ENCODE results near the gene TCEAL7. TPM values are rescaled to one million over a fixed set of nuclear protein-coding genes. Genes with fewer than 3 reads are reported as not detected.

TCEAL7 gene
- total RNA-seq, 1 donor from 2014 or later: 3.2 TPM

DNA sequence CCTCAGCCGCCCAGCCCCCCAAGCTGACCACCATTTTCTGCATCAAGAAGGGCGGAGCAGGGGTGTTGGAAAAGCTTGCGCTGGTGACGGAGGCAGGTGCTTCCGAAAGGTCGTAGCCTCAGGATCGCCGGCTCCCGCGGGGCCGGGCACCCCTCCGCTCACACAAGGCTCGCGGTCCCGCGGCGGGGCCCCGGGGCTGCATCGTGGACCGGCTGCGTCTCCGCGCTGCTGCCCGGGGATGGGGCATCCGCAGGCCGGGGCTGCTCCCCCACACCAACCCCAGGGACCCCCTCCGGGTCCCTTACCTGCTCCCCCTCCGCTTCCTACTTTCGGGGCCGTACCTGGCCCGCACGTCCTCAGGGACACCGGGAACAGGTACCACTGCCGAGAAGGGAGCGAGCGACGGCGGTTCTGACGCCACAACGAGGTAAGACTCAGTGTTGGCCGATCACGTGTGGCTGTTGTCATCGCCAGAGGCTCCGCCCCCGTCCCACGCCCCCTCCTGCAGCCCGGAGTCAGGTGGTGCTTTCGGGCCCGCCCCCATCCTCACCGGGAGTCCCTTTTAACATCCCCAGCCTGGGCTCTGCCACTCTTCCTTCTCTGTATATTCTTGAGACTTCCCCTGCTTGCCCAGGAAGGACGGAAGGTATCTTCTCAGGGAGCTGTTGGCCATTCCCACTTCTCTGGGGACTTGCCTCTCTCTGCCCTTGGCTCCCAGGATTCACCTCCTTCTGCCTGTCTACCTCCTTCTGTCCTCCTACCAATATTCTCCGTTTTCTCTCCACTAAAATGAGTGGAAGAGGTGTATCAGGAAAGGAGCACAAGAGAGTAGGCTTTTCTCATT, 19.3 kb upstream of the TCEAL7 start, which contains the start of gene BEX2:
TSS of gene BEX2 (minus strand) at position 436 of the 844 bp plus-strand sequence. CDS start 1,014 bp downstream, outside the sequence.
- peak within 1 kb of the TSS; percentile 68 for H3K27ac ChIP-seq
- H3K36me3 ChIP-seq: no peaks in the 10 kb centered on the region
- TF ChIP-seq, protein P1, sequence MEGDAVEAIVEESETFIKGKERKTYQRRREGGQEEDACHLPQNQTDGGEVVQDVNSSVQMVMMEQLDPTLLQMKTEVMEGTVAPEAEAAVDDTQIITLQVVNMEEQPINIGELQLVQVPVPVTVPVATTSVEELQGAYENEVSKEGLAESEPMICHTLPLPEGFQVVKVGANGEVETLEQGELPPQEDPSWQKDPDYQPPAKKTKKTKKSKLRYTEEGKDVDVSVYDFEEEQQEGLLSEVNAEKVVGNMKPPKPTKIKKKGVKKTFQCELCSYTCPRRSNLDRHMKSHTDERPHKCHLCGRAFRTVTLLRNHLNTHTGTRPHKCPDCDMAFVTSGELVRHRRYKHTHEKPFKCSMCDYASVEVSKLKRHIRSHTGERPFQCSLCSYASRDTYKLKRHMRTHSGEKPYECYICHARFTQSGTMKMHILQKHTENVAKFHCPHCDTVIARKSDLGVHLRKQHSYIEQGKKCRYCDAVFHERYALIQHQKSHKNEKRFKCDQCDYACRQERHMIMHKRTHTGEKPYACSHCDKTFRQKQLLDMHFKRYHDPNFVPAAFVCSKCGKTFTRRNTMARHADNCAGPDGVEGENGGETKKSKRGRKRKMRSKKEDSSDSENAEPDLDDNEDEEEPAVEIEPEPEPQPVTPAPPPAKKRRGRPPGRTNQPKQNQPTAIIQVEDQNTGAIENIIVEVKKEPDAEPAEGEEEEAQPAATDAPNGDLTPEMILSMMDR (IDR thresholded peaks at IDR 0.05): no peak
- ATAC-seq: peak; percentile 98 to 99
- H3K4me1 ChIP-seq: no peaks in the 10 kb centered on the region
- H3K27me3 ChIP-seq (ENCODE audit: low read depth): no peaks in the 10 kb centered on the region
- peak within 1 kb of the TSS; percentile 55 for H3K4me3 ChIP-seq
- H3K9me3 ChIP-seq: no peaks in the 10 kb centered on the region
- intact Hi-C loops (cut with DNase I): no loop called here
- DNase-seq: peak; percentile 84

DNA sequence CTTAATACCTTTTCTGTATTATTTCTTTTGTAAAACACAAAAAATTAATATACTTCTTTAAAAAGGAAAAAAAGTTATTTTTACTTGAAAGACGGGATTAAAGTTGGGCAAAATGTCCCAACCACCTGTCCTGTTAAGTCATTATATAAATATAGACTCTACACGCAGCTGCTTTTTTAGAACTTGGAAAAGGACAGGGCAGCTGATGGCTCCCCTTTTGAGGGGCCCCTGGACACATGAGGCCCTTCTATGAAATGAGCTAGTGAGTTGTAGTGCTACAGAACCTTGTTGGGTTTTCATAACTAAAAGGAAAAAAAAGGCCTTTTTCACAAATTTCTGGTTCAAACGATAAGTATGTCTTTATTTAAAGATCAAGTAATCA, 18.6 kb upstream of the TCEAL7 start:
- TF ChIP-seq, protein P1 (IDR thresholded peaks at IDR 0.05): no peak
- no peaks in the 10 kb centered on the region for H3K27me3 ChIP-seq (ENCODE audit: low read depth)
- no peak overlapping the region for H3K27ac ChIP-seq
- H3K4me3 ChIP-seq: peak overlapping the region; percentile 55
- no peak for DNase-seq
- no peaks in the 10 kb centered on the region for H3K9me3 ChIP-seq
- intact Hi-C loops (cut with DNase I): no loop called here
- H3K36me3 ChIP-seq: no peaks in the 10 kb centered on the region
- H3K4me1 ChIP-seq: no peaks in the 10 kb centered on the region
- no peak for ATAC-seq

- Histone ChIP-seq H3K36me3 (no peaks in the 10 kb centered on the region), H3K4me1 (no peaks in the 10 kb centered on the region), H3K27me3 (ENCODE audit: low read depth) (no peaks in the 10 kb centered on the region), H3K4me3 (peak overlapping the region; percentile 35), H3K27ac (no peak overlapping the region), H3K9me3 (no peaks in the 10 kb centered on the region)
- intact Hi-C loops (cut with DNase I): no loop called here
- TF ChIP-seq, protein P1 (IDR thresholded peaks at IDR 0.05): no peak
- DNase-seq (no peak), ATAC-seq (no peak)
Measured at GRCh38 chrX:103330681-103331288, 746 bp downstream of the TCEAL7 start.

- Histone ChIP-seq H3K4me3 (no peak overlapping the region), H3K4me1 (no peaks in the 10 kb centered on the region), H3K27me3 (ENCODE audit: low read depth) (no peaks in the 10 kb centered on the region), H3K9me3 (no peaks in the 10 kb centered on the region), H3K27ac (no peak overlapping the region), H3K36me3 (no peaks in the 10 kb centered on the region)
- DNase-seq: no peak
- TF ChIP-seq, protein P1 (IDR thresholded peaks at IDR 0.05): no peak
- ATAC-seq: no peak
- intact Hi-C loops (cut with DNase I): no loop called here
Measured at GRCh38 chrX:103338663-103339062, 8.6 kb downstream of the TCEAL7 start.

GRCh38 chrX:103343105-103343504, 13.1 kb downstream of the TCEAL7 start:
- ATAC-seq (peak in 1 of 2 donors; percentile 52), DNase-seq (no peak)
- Histone ChIP-seq H3K36me3 (no peaks in the 10 kb centered on the region), H3K27me3 (ENCODE audit: low read depth) (no peaks in the 10 kb centered on the region), H3K4me3 (no peak overlapping the region), H3K27ac (no peak overlapping the region), H3K9me3 (no peaks in the 10 kb centered on the region), H3K4me1 (no peaks in the 10 kb centered on the region)
- TF ChIP-seq, protein P1 (IDR thresholded peaks at IDR 0.05): peak; percentile 60
- intact Hi-C loops (cut with DNase I): no loop called here
